HCT116 (cell line): ENCODE measurements around the gene SLC16A12. TPM values are rescaled to one million over a fixed set of nuclear protein-coding genes. Genes with fewer than 3 reads are reported as not detected.

Experiments
- ATAC-seq: fragments of 200-7000 bp; cut with Tn5 transposase; 2 replicates; pipeline ENCODE4 v1.9.1; 2020; ENCODE audit warnings: mild to moderate bottlenecking, moderate library complexity
- Bru-seq: library from RNA; stranded (reverse); fragments of 400-500 nt; gene quantifications from one replicate; lab custom pipeline; 2021; lab: Mats Ljungman, UMichigan
- BruChase-seq, 2 experiments: library from RNA; stranded (reverse); fragments of 400-500 nt; gene quantifications; one replicate each; lab custom pipeline; 2021; lab: Mats Ljungman, UMichigan
- BruUV-seq: library from RNA; stranded (reverse); fragments of 400-500 nt; replicated peaks from 2 replicates; lab custom pipeline; 2021; lab: Mats Ljungman, UMichigan
- CTCF ChIA-PET: fragments of 300-600 bp; sonication (Branson Sonifier 250); formaldehyde crosslinking; loops from one replicate; lab custom pipeline; 2021; ENCODE audit warnings: antibody characterized with exemption; lab: Charles Lee
- POLR2A ChIA-PET: fragments of 300-600, 350-600 bp; sonication (Branson Sonifier 250); formaldehyde crosslinking; loops from one replicate; lab custom pipeline; 2021; ENCODE audit warnings: antibody characterized with exemption; lab: Charles Lee
- RAD21 ChIA-PET, 2 experiments: fragments of 300-600 bp; sonication (Branson Sonifier 250); formaldehyde crosslinking; loops; one replicate each; lab custom pipeline; 2023; ENCODE audit warnings: low total read pairs in 2 of 2; ENCODE audit not compliant: uncharacterized antibody in 2 of 2, unreplicated experiment in 2 of 2, low non-redundant PET in 1 of 2; lab: Charles Lee
- DNase-seq: peaks from one replicate; pipeline ENCODE4 v3.0.0-alpha.2; 2010; ENCODE audit warnings: low read depth, low spot score
- H2AFZ ChIP-seq: fragments of 200-600 bp; shearing (Covaris generic), sonication (generic); 2 replicates; pipeline ENCODE4 v1.6.1; 2017; ENCODE audit warnings: low read depth, mixed run types, mixed read lengths, antibody characterized with exemption, low read length; ENCODE audit not compliant: poor library complexity, severe bottlenecking
- H3K27ac ChIP-seq: 2 replicates; pipeline ENCODE4 v1.5.1; 2012; ENCODE audit warnings: low read depth, low read length
- H3K27me3 ChIP-seq: fragments of 200-600 bp; sonication (generic); 2 replicates; pipeline ENCODE4 v1.6.1; 2016; ENCODE audit warnings: mixed run types, low read length, mixed read lengths; ENCODE audit not compliant: insufficient read depth
- H3K36me3 ChIP-seq, 2 experiments: fragments of 200-500 bp in 1 of 2; fragments of 200-600 bp in 1 of 2; sonication (Bioruptor generic) in 1 of 2; sonication (generic) in 1 of 2; 2 replicates each; pipeline versions ENCODE4 v1.5.1 to v1.6.1; 2014 to 2016; ENCODE audit warnings: low read length in 2 of 2, inconsistent platforms in 1 of 2, mixed read lengths in 1 of 2, mixed run types in 1 of 2; ENCODE audit not compliant: insufficient read depth in 2 of 2, control insufficient read depth in 1 of 2
- H3K4me1 ChIP-seq, 2 experiments: fragments of 200-600 bp in 1 of 2; sonication (generic) in 1 of 2; 2 replicates each; pipeline versions ENCODE4 v1.5.1 to v1.6.1; 2012 to 2017; ENCODE audit warnings: low read length in 2 of 2, inconsistent platforms in 1 of 2, mild to moderate bottlenecking in 1 of 2, mixed read lengths in 1 of 2, mixed run types in 1 of 2, moderate library complexity in 1 of 2; ENCODE audit not compliant: insufficient read depth in 2 of 2, control insufficient read depth in 1 of 2
- H3K4me2 ChIP-seq: fragments of 200-600 bp; sonication (generic); 2 replicates; pipeline ENCODE4 v1.6.1; 2017; ENCODE audit warnings: mixed run types, low read length, mixed read lengths
- H3K4me3 ChIP-seq, 2 experiments: fragments of 200-600 bp in 1 of 2; sonication (generic) in 1 of 2; replicated peaks in 1 of 2; 2 replicates each; pipeline ENCODE4 v1.5.1; 2011 to 2016; ENCODE audit warnings: low read length in 2 of 2, control low read depth in 1 of 2, low read depth in 1 of 2, mild to moderate bottlenecking in 1 of 2, mixed read lengths in 1 of 2, mixed run types in 1 of 2
- H3K79me2 ChIP-seq: fragments of 200-600 bp; sonication (generic); 2 replicates; pipeline ENCODE4 v1.6.1; 2017; ENCODE audit warnings: mild to moderate bottlenecking, mixed run types, low read length, moderate library complexity, mixed read lengths; ENCODE audit not compliant: insufficient read depth
- H3K9ac ChIP-seq: fragments of 200-600 bp; sonication (generic); 2 replicates; pipeline ENCODE4 v1.6.1; 2016; ENCODE audit warnings: low read length, mixed read lengths
- H3K9me2 ChIP-seq: fragments of 200-600 bp; sonication (generic), shearing (Covaris generic); 2 replicates; pipeline ENCODE4 v1.6.1; 2017; ENCODE audit warnings: mixed run types, mild to moderate bottlenecking, moderate library complexity; ENCODE audit not compliant: insufficient read depth
- H3K9me3 ChIP-seq, 2 experiments: fragments of 200-500 bp in 1 of 2; fragments of 200-600 bp in 1 of 2; sonication (Bioruptor generic) in 1 of 2; sonication (generic) in 1 of 2; 2 replicates each; pipeline ENCODE4 v1.6.1; 2014 to 2017; ENCODE audit warnings: low read length in 2 of 2, mixed read lengths in 2 of 2, inconsistent platforms in 1 of 2, low read depth in 1 of 2, mild to moderate bottlenecking in 1 of 2, mixed run types in 1 of 2, moderate library complexity in 1 of 2; ENCODE audit not compliant: control insufficient read depth in 1 of 2, insufficient read depth in 1 of 2
- H4K20me1 ChIP-seq: fragments of 200-600 bp; sonication (generic), shearing (Covaris generic); 2 replicates; pipeline ENCODE4 v1.6.1; 2017; ENCODE audit warnings: mixed run types, mild to moderate bottlenecking, moderate library complexity; ENCODE audit not compliant: insufficient read depth
- CBX3 ChIP-seq: IDR thresholded peaks from 2 replicates; pipeline ENCODE4 v1.6.1; 2012; ENCODE audit warnings: low read depth
- EGR1 ChIP-seq: IDR thresholded peaks from 2 replicates; pipeline ENCODE4 v1.6.1; 2012; ENCODE audit warnings: low read depth
- EZH2 ChIP-seq: fragments of 200-600 bp; sonication (generic); IDR thresholded peaks from 2 replicates; pipeline ENCODE4 v1.6.1; 2017; ENCODE audit warnings: antibody characterized with exemption, mixed run types
- JUND ChIP-seq: IDR thresholded peaks from 2 replicates; pipeline ENCODE4 v1.6.1; 2012
- POLR2A ChIP-seq: IDR thresholded peaks from 2 replicates; pipeline ENCODE4 v1.7.0; 2011; ENCODE audit warnings: borderline replicate concordance; ENCODE audit not compliant: insufficient read depth, insufficient read length; ENCODE audit errors: extremely low read depth
- ZFX ChIP-seq: fragments of 450-650 bp; IDR thresholded peaks from 2 replicates; pipeline ENCODE4 v1.6.1; 2017
- intact Hi-C: fragments of 100-400 bp; cut with micrococcal nuclease; formaldehyde crosslinking; loops from 2 replicates; pipeline ENCODE4 v1.10.0; 2022
- long read RNA-seq: library from polyadenylated mRNA; unstranded; transcript quantifications from one replicate; pipeline ENCODE4 v2.0.0, GENCODE V29; 2021; ENCODE audit not compliant: unreplicated experiment
- polyA plus RNA-seq: library from polyadenylated mRNA; unstranded; fragments of >200 nt; gene quantifications from 2 replicates; pipeline ENCODE4 v1.2.1, GENCODE V29; 2012; ENCODE audit warnings: missing spikeins
- total RNA-seq: library from RNA; stranded (reverse); gene quantifications from one replicate; pipeline ENCODE4 v1.2.1, GENCODE V29; 2021; ENCODE audit not compliant: unreplicated experiment
- TF ChIP-seq, protein P1 (sequence below): IDR thresholded peaks from 2 replicates; pipeline ENCODE4 v1.6.1; 2012
- TF ChIP-seq, protein P2 (sequence below): IDR thresholded peaks from 2 replicates; pipeline ENCODE4 v1.6.1; 2011; ENCODE audit warnings: mild to moderate bottlenecking, low read length, moderate library complexity; ENCODE audit not compliant: insufficient replicate concordance; ENCODE audit errors: extremely low read depth
- TF ChIP-seq, protein P3 (sequence below): IDR thresholded peaks from 2 replicates; pipeline ENCODE4 v1.6.1; 2012

The SLC16A12 gene, protein sequence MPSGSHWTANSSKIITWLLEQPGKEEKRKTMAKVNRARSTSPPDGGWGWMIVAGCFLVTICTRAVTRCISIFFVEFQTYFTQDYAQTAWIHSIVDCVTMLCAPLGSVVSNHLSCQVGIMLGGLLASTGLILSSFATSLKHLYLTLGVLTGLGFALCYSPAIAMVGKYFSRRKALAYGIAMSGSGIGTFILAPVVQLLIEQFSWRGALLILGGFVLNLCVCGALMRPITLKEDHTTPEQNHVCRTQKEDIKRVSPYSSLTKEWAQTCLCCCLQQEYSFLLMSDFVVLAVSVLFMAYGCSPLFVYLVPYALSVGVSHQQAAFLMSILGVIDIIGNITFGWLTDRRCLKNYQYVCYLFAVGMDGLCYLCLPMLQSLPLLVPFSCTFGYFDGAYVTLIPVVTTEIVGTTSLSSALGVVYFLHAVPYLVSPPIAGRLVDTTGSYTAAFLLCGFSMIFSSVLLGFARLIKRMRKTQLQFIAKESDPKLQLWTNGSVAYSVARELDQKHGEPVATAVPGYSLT
- total RNA-seq (not detected), Bru-seq, nascent RNA (percentile 2 among the genes with signal in this experiment), BruChase-seq, experiment 1, labeled RNA remaining after a 6-hour chase (percentile 2 among the genes with signal in this experiment), BruChase-seq, experiment 2, labeled RNA remaining after a 2-hour chase (percentile 3 among the genes with signal in this experiment)
- not detected in 2 replicates for polyA plus RNA-seq
- long read RNA-seq, partial matches to known transcripts = 0 of 1 reads
- long read RNA-seq, other reads (novel, unspliced or antisense) = 1 of 1 reads

DNA sequence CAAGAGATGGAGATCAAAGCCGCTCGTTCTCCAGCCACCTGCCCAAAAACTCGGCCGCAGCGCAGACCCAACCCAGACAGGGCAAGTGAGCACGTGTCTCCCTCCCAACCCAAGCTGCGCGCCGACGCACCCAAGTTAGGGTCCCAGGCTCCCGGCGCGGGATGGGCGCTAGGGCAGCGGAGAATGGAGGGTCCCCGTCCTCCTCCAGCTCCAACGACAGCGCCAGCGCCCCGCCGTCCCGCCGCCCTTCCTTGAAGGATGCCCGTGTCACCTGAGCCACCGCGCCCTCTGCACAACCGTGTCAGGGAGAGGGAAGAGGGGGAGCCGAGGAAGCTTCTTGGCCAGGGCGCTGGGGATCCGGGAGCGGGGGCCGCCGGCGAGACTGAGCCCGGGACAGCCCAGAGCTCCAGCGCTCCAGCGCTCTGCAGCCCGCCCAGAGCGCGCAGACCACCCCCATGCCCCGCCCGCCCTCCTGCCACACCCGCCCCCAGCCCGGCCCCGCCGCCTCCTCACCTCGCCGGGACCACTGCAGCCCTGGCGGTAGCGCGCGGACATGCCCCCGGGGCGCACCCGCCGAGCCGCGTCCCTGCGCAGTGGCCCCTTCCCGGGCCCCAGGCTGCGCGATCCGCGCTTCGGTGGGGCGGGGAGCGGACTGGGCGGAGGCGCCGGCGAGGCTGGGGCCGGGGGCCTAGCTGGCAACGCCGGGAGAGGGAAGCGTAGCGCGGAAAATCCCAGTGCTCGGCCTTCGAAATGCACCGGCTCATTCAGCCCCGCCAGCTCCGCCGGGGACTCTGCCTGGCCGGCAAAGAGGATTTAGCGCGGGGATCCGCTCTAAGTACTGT lies at the start of gene SLC16A12:
TSS of gene SLC16A12 (minus strand) at position 424 of the 842 bp plus-strand sequence. CDS start 73,016 bp downstream, outside the sequence.
- DNase-seq (no peak), ATAC-seq (no peak)
- RAD21 ChIA-PET = interaction anchor here in 1 of 2 experiments (0.6 kb wide), 1 partner anchor 26 kb away, joined by 3 read pairs; no protein-coding TSS in a partner anchor
- Histone ChIP-seq H3K9me2 (no peaks in the 10 kb centered on the region), H3K4me3 (no peak within 1 kb of the TSS)
- TF ChIP-seq, protein P1, sequence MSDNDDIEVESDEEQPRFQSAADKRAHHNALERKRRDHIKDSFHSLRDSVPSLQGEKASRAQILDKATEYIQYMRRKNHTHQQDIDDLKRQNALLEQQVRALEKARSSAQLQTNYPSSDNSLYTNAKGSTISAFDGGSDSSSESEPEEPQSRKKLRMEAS = no peak
- TF ChIP-seq JUND (no peak), POLR2A (no peak), ZFX (no peak), CBX3 (no peak), EGR1 (no peak), EZH2 (no peak)
- TF ChIP-seq, protein P2, sequence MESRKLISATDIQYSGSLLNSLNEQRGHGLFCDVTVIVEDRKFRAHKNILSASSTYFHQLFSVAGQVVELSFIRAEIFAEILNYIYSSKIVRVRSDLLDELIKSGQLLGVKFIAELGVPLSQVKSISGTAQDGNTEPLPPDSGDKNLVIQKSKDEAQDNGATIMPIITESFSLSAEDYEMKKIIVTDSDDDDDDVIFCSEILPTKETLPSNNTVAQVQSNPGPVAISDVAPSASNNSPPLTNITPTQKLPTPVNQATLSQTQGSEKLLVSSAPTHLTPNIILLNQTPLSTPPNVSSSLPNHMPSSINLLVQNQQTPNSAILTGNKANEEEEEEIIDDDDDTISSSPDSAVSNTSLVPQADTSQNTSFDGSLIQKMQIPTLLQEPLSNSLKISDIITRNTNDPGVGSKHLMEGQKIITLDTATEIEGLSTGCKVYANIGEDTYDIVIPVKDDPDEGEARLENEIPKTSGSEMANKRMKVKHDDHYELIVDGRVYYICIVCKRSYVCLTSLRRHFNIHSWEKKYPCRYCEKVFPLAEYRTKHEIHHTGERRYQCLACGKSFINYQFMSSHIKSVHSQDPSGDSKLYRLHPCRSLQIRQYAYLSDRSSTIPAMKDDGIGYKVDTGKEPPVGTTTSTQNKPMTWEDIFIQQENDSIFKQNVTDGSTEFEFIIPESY = no peak
- TF ChIP-seq, protein P3, sequence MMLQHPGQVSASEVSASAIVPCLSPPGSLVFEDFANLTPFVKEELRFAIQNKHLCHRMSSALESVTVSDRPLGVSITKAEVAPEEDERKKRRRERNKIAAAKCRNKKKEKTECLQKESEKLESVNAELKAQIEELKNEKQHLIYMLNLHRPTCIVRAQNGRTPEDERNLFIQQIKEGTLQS = no peak
- TF ChIP-seq, all 23 proteins: peak for 0
- H3K79me2 ChIP-seq = no peaks in the 10 kb centered on the region
- no peaks in the 10 kb centered on the region for H4K20me1 ChIP-seq
- no peak within 1 kb of the TSS for H3K27ac ChIP-seq
- CTCF ChIA-PET = no interaction called here
- no peaks in the 10 kb centered on the region for H3K36me3 ChIP-seq
- no TSS peak for BruUV-seq
- H3K27me3 ChIP-seq = no peaks in the 10 kb centered on the region
- H3K9me3 ChIP-seq = no peaks in the 10 kb centered on the region
- H3K4me1 ChIP-seq = no peaks in the 10 kb centered on the region
- POLR2A ChIA-PET = no interaction called here
- no peak within 1 kb of the TSS for H3K4me2 ChIP-seq
- H3K9ac ChIP-seq = no peak within 1 kb of the TSS
- intact Hi-C loops = no loop called here
- no peak within 1 kb of the TSS for H2AFZ ChIP-seq
